Glomerular endothelial cell (primary cell): ENCODE measurements around the gene FOXD4. TPM values are rescaled to one million over a fixed set of nuclear protein-coding genes. Genes with fewer than 3 reads are reported as not detected.
"Not testable (repeated sequence)": the region's sequence is repeated elsewhere in the genome, so short reads cannot be mapped to it uniquely, and the experiment has no call there.

Experiments used
- DNase-seq: peaks from one replicate; pipeline ENCODE4 v3.0.0-alpha.2; 2011; ENCODE audit warnings: low read depth, low spot score; ENCODE audit errors: extremely low read depth
- total RNA-seq: library from RNA; depleted of rRNA; stranded (reverse); fragments of >200 nt; gene quantifications from 2 replicates; pipeline ENCODE4 v1.2.3, GENCODE V29; 2015

FOXD4 gene
- total RNA-seq, 1 donor from 2014 or later, result not detected

- not testable (repeated sequence) for DNase-seq
Measured at GRCh38 chr9:94323-94722, 23.9 kb downstream of the FOXD4 start.

- DNase-seq, result not testable (repeated sequence)
Measured at GRCh38 chr9:93909-94308, 24.3 kb downstream of the FOXD4 start.

- not testable (repeated sequence) for DNase-seq
Measured at GRCh38 chr9:90851-91250, 27.4 kb downstream of the FOXD4 start.

- not testable (repeated sequence) for DNase-seq
Measured at GRCh38 chr9:88396-89037, 29.7 kb downstream of the FOXD4 start.

GRCh38 chr9:87860-88259 is 30.4 kb downstream of the FOXD4 start:
- DNase-seq, result not testable (repeated sequence)

GRCh38 chr9:87105-87504 is 31.1 kb downstream of the FOXD4 start:
- DNase-seq, result not testable (repeated sequence)

- DNase-seq, result not testable (repeated sequence)
Measured at GRCh38 chr9:86697-87096, 31.5 kb downstream of the FOXD4 start.

- DNase-seq, result not testable (repeated sequence)
Measured at GRCh38 chr9:82932-83689, 35.1 kb downstream of the FOXD4 start.

GRCh38 chr9:78333-78732 is 39.9 kb downstream of the FOXD4 start:
- DNase-seq, result not testable (repeated sequence)

GRCh38 chr9:76389-76788 is 41.8 kb downstream of the FOXD4 start:
- not testable (repeated sequence) for DNase-seq

GRCh38 chr9:73900-74525 is 44.2 kb downstream of the FOXD4 start:
- DNase-seq, result not testable (repeated sequence)

GRCh38 chr9:73076-73899 is 44.9 kb downstream of the FOXD4 start:
- not testable (repeated sequence) for DNase-seq

Other genes starting within 250 kb of the FOXD4 start
- 4.2 and 4.8 TPM in 2 replicates for gene WASHC1, start 89.0 kb downstream of the FOXD4 start, total RNA-seq
- gene ZNG1A, start 60.6 kb upstream of the FOXD4 start, total RNA-seq, result 25.4 and 35.0 TPM in 2 replicates
- 1.2 and 12.5 TPM in 2 replicates for gene DOCK8, start 96.4 kb upstream of the FOXD4 start, total RNA-seq